ENCODE results near the gene CBX5. TPM values are rescaled to one million over a fixed set of nuclear protein-coding genes. Genes with fewer than 3 reads are reported as not detected.
A peak's percentile ranks its signal among the peaks of the same experiment; 100 is the strongest.

The CBX5 gene
- total and polyA plus RNA-seq, 9 of the 15 experiments (the other 6 are each of a cell fraction or from before 2014, with no cell fraction given) = 32.6 to 102 (median 59.2) TPM

GRCh38 chr12:54214553-54215406, 65.1 kb downstream of the CBX5 start (continued):
- TF ChIP-seq ZNF592 (IDR thresholded peaks at IDR 0.05) (no peak), ZMIZ1 (IDR thresholded peaks at IDR 0.05; ENCODE audit: low read depth in 2 of 2, low read length in 2 of 2) (0 out of 4 replicates have a peak, but pooled peaks of 1 of the 2 experiments have one; percentile 21), CHCHD3 (CRISPR knock-in tag; IDR thresholded peaks at IDR 0.05) (no peak), ZNF583 (CRISPR knock-in tag; IDR thresholded peaks at IDR 0.05) (no peak), TAF9B (IDR thresholded peaks at IDR 0.05; ENCODE audit: partially characterized antibody) (no peak), TBP (optimal IDR thresholded peaks at IDR 0.05; ENCODE audit: low read depth, low read length) (peak; percentile 61), NEUROD1 (IDR thresholded peaks at IDR 0.05; ENCODE audit: borderline replicate concordance, low read depth, low read length, partially characterized antibody) (peak; percentile 55), KDM2B (CRISPR knock-in tag; IDR thresholded peaks at IDR 0.05) (0 out of 2 replicates have a peak, but pooled peaks have one; percentile 52), SREBF2 (CRISPR knock-in tag; IDR thresholded peaks at IDR 0.05) (no peak), MITF (IDR thresholded peaks at IDR 0.05) (no peak), FOXM1 (IDR thresholded peaks at IDR 0.05; ENCODE audit: low read depth) (no peak), FOXM1 (CRISPR knock-in tag; IDR thresholded peaks at IDR 0.05; ENCODE audit: low read depth) (no peak), MAFG (tag; conservative IDR thresholded peaks at IDR 0.05) (no peak), FOXA1 (IDR thresholded peaks at IDR 0.05; ENCODE audit: borderline replicate concordance) (no peak), ZNF224 (CRISPR knock-in tag; IDR thresholded peaks at IDR 0.05) (no peak), POLR2B (IDR thresholded peaks at IDR 0.05; ENCODE audit: low read depth, partially characterized antibody) (no peak)
- TF ChIP-seq, protein P1, sequence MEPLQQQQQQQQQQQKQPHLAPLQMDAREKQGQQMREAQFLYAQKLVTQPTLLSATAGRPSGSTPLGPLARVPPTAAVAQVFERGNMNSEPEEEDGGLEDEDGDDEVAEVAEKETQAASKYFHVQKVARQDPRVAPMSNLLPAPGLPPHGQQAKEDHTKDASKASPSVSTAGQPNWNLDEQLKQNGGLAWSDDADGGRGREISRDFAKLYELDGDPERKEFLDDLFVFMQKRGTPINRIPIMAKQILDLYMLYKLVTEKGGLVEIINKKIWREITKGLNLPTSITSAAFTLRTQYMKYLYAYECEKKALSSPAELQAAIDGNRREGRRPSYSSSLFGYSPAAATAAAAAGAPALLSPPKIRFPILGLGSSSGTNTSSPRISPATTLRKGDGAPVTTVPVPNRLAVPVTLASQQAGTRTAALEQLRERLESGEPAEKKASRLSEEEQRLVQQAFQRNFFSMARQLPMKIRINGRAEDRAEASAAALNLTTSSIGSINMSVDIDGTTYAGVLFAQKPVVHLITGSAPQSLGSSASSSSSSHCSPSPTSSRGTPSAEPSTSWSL (CRISPR knock-in tag; IDR thresholded peaks at IDR 0.05; ENCODE audit: borderline replicate concordance) = no peak
